K562 (cell line): ENCODE results near the gene ZNF48. TPM values are rescaled to one million over a fixed set of nuclear protein-coding genes. Genes with fewer than 3 reads are reported as not detected.

ENCODE experiments used
- BMI1 ChIP-seq: fragments of 150-350 bp; IDR thresholded peaks from 2 replicates; pipeline ENCODE4 v1.6.1; 2014; ENCODE audit warnings: low read length
- CBFA2T3 ChIP-seq: fragments of 450-650 bp; IDR thresholded peaks from 2 replicates; pipeline ENCODE4 v1.6.1; 2017
- CBFB ChIP-seq: sonication (generic); formaldehyde crosslinking; IDR thresholded peaks from 2 replicates; pipeline ENCODE4 v1.4.0; 2020; ENCODE audit warnings: mild to moderate bottlenecking, missing genetic modification reagents
- CBX5 ChIP-seq: IDR thresholded peaks from 2 replicates; pipeline ENCODE4 v1.6.1; 2014; ENCODE audit warnings: low read depth, borderline replicate concordance
- CHD1 ChIP-seq: fragments of 200-600 bp; sonication (generic); IDR thresholded peaks from one replicate; pipeline ENCODE4 v1.6.1; 2012; ENCODE audit warnings: mild to moderate bottlenecking, moderate library complexity, low read length, inconsistent platforms
- E2F1 ChIP-seq: sonication (generic); formaldehyde crosslinking; IDR thresholded peaks from 2 replicates; pipeline ENCODE4 v1.8.1; 2023; ENCODE audit warnings: mild to moderate bottlenecking, missing genetic modification reagents, moderate library complexity
- E2F3 ChIP-seq: fragments of 250-450 bp; sonication (Bioruptor Pico); IDR thresholded peaks from 2 replicates; pipeline ENCODE4 v1.4.0; 2020; ENCODE audit warnings: mild to moderate bottlenecking
- EP400 ChIP-seq: fragments of 450-650 bp; IDR thresholded peaks from 2 replicates; pipeline ENCODE4 v1.6.1; 2017; ENCODE audit warnings: antibody characterized with exemption, mild to moderate bottlenecking, moderate library complexity
- HDAC1 ChIP-seq, 2 experiments: fragments of 450-650 bp; IDR thresholded peaks; 2 replicates each; pipeline ENCODE4 v1.6.1; 2016 to 2017; ENCODE audit warnings: inconsistent platforms in 1 of 2, mild to moderate bottlenecking in 1 of 2, moderate library complexity in 1 of 2
- HEY1 ChIP-seq: fragments of 250-450 bp; sonication (Bioruptor Pico); IDR thresholded peaks from 2 replicates; pipeline ENCODE4 v1.5.0; 2020; ENCODE audit warnings: mild to moderate bottlenecking, moderate library complexity, borderline replicate concordance
- ILK ChIP-seq: fragments of 450-650 bp; IDR thresholded peaks from 2 replicates; pipeline ENCODE4 v1.6.1; 2016; ENCODE audit warnings: missing genetic modification characterization, low read depth, mild to moderate bottlenecking, missing compliant biosample characterization, moderate library complexity, borderline replicate concordance
- POLR2AphosphoS2 ChIP-seq: IDR thresholded peaks from 2 replicates; pipeline ENCODE4 v1.6.1; 2012; ENCODE audit warnings: low read length, improper control_type of control experiment
- SIN3A ChIP-seq, 2 experiments: fragments of 150-350 bp in 1 of 2; IDR thresholded peaks; 2 replicates each; pipeline ENCODE4 v1.6.1; 2011 to 2016; ENCODE audit warnings: borderline replicate concordance in 2 of 2, low read depth in 2 of 2, low read length in 2 of 2, mild to moderate bottlenecking in 2 of 2, moderate library complexity in 2 of 2; ENCODE audit not compliant: control insufficient read depth in 1 of 2
- TEAD2 ChIP-seq: fragments of 450-650 bp; IDR thresholded peaks from 2 replicates; pipeline ENCODE4 v1.6.1; 2016; ENCODE audit warnings: missing genetic modification characterization, control low read depth, missing compliant biosample characterization
- ZBTB17 ChIP-seq: fragments of 450-650 bp; formaldehyde crosslinking; IDR thresholded peaks from 2 replicates; pipeline ENCODE4 v1.4.0; 2020; ENCODE audit warnings: mild to moderate bottlenecking
- ZBTB43 ChIP-seq: sonication (generic); formaldehyde crosslinking; IDR thresholded peaks from 2 replicates; pipeline ENCODE4 v1.8.0; 2023; ENCODE audit warnings: mild to moderate bottlenecking, missing genetic modification reagents
- ZBTB49 ChIP-seq: sonication (generic); formaldehyde crosslinking; IDR thresholded peaks from 2 replicates; pipeline ENCODE4 v1.8.0; 2022; ENCODE audit warnings: missing genetic modification reagents, mild to moderate bottlenecking, borderline replicate concordance
- ZFPM2 ChIP-seq: fragments of 250-450 bp; sonication (Bioruptor Pico); IDR thresholded peaks from 2 replicates; pipeline ENCODE4 v1.5.1; 2022; ENCODE audit warnings: mild to moderate bottlenecking
- ZNF253 ChIP-seq: fragments of 250-450 bp; sonication (Bioruptor Pico); conservative IDR thresholded peaks from 2 replicates; pipeline ENCODE4 v1.6.1; 2021; ENCODE audit warnings: mild to moderate bottlenecking
- ZNF384 ChIP-seq: IDR thresholded peaks from 2 replicates; pipeline ENCODE4 v1.6.1; 2012; ENCODE audit warnings: low read depth, low read length, improper control_type of control experiment
- ZNF511 ChIP-seq: sonication (generic); formaldehyde crosslinking; IDR thresholded peaks from 2 replicates; pipeline ENCODE4 v1.8.0; 2022; ENCODE audit warnings: mild to moderate bottlenecking, missing genetic modification reagents
- ZNF583 ChIP-seq: fragments of 250-450 bp; sonication (Bioruptor Pico); IDR thresholded peaks from 2 replicates; pipeline ENCODE4 v1.4.0; 2020
- ZNF668 ChIP-seq: fragments of 250-450 bp; sonication (Bioruptor Pico); IDR thresholded peaks from 2 replicates; pipeline ENCODE4 v1.8.0; 2022; ENCODE audit warnings: mild to moderate bottlenecking, inconsistent platforms
- ZNF79 ChIP-seq: fragments of 250-450 bp; sonication (Bioruptor Pico); IDR thresholded peaks from 2 replicates; pipeline ENCODE4 v1.4.0; 2020; ENCODE audit warnings: low read depth, mild to moderate bottlenecking, moderate library complexity
- polyA plus RNA-seq, 8 experiments: library from polyadenylated mRNA; depleted of rRNA in 4 of 8; stranded (reverse) in 5 of 8; unstranded in 3 of 8; fragments of >200 nt; fragmentation: Nextera tagmentation in 2 of 8; fragmentation: Illumina TruSeq in 1 of 8; extraction: Ambion mirVana in 2 of 8; extraction: Trizol in 1 of 8; gene quantifications; 2 replicates each; pipeline versions ENCODE4 v1.2.1 to v1.2.3, GENCODE V29; 2011 to 2014; ENCODE audit warnings: inconsistent platforms in 1 of 8, missing spikeins in 1 of 8
- total RNA-seq, 7 experiments: library from RNA; depleted of rRNA in 6 of 7; stranded (reverse); fragments of >200 nt in 6 of 7; fragmentation: Illumina TruSeq in 2 of 7; extraction: Trizol in 2 of 7; gene quantifications; 2 replicates each; pipeline versions ENCODE4 v1.2.1 to v1.2.3, GENCODE V29; 2011 to 2021; ENCODE audit warnings: low replicate concordance in 1 of 7

The ZNF48 gene
- total and polyA plus RNA-seq, 9 of the 15 experiments (the other 6 are each of a cell fraction or from before 2014, with no cell fraction given): 0.38 to 11.6 (median 4.7) TPM

GRCh38 chr16:30429678-30430427 lies 34.6 kb downstream of the ZNF48 start, which contains the start of gene DCTPP1 (continued):
- TF ChIP-seq E2F1 (CRISPR knock-in tag): peak; percentile 85
- TF ChIP-seq ILK (tag): no peak
- TF ChIP-seq ZNF79 (CRISPR knock-in tag): no peak
- TF ChIP-seq ZBTB49: no peak
- no peak for TF ChIP-seq ZNF253 (CRISPR knock-in tag)
- no peak for TF ChIP-seq ZNF668 (CRISPR knock-in tag)
- TF ChIP-seq E2F3: peak; percentile 73
- TF ChIP-seq ZNF511 (CRISPR knock-in tag): no peak
- TF ChIP-seq BMI1: no peak
- no peak for TF ChIP-seq ZBTB43
- no peak for TF ChIP-seq CBX5
- TF ChIP-seq CBFA2T3: no peak
- TF ChIP-seq TEAD2 (tag): 0 out of 2 replicates have a peak, but pooled peaks have one; percentile 58
- TF ChIP-seq HEY1 (CRISPR knock-in tag): no peak
- TF ChIP-seq EP400: peak; percentile 94
- peak; percentile 74 to 90; a peak in 2 of 4 replicates for TF ChIP-seq SIN3A (IDR thresholded peaks at IDR 0.05; ENCODE audit: borderline replicate concordance in 2 of 2, control insufficient read depth in 1 of 2, low read depth in 2 of 2, low read length in 2 of 2)
- no peak; the same call in 1 of the 2 replicates for TF ChIP-seq ZNF384
- no peak for TF ChIP-seq POLR2AphosphoS2
- TF ChIP-seq ZFPM2 (CRISPR knock-in tag): no peak
- TF ChIP-seq CBFB (CRISPR knock-in tag): no peak
- peak in 1 of 2 experiments; percentile 97; a peak in 2 of 4 replicates for TF ChIP-seq HDAC1 (IDR thresholded peaks at IDR 0.05)
- TF ChIP-seq CHD1: peak; percentile 75
- TF ChIP-seq ZNF583 (CRISPR knock-in tag): 0 out of 2 replicates have a peak, but pooled peaks have one; percentile 25
- 0 out of 2 replicates have a peak, but pooled peaks have one; percentile 31 for TF ChIP-seq ZBTB17 (CRISPR knock-in tag)
